HL-60/S4 (cell line): ENCODE results near the gene WNT1.

Experiments used
- in situ Hi-C: fragments of 300-500 bp; cut with MboI; formaldehyde crosslinking; loops from 2 replicates; pipeline ENCODE4 v1.14.3; 2022; ENCODE audit warnings: low sequenced_read_pairs

The WNT1 gene

DNA sequence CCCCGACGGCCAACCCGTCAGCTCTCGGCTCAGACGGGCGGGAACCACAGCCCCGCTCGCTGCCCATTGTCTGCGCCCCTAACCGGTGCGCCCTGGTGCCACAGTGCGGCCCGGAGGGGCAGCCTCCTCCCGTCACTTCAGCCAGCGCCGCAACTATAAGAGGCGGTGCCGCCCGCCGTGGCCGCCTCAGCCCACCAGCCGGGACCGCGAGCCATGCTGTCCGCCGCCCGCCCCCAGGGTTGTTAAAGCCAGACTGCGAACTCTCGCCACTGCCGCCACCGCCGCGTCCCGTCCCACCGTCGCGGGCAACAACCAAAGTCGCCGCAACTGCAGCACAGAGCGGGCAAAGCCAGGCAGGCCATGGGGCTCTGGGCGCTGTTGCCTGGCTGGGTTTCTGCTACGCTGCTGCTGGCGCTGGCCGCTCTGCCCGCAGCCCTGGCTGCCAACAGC lies at the start of gene WNT1:
WNT1 (plus strand) TSS at position 32 of the 450 bp plus-strand sequence; CDS start at position 361, 329 bp downstream.
- in situ Hi-C loops, result loop anchor here (5.0 kb wide), 1 partner anchor 111 kb away; the partner anchor contains the start of gene RND1

DNA sequence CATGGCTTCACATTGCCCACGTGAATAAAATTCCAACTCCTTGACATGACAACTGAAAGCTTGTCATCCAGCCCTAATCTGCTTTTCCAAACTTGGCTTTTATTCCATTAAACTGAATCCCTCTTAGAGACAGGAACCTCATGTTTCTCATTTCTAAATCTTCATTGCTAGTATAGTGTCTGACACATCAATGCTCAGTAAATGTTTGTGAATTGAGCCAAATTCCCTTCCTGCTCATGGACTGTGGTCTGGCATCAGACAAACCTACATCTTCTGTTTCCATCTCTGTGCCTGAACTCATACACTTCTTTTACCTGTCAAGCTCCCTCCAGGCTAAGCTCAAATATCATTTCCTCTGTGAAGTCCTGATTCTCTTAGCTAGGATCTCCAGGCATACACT lies 48.6 kb upstream of the WNT1 start:
- in situ Hi-C loops, result no loop called here

DNA sequence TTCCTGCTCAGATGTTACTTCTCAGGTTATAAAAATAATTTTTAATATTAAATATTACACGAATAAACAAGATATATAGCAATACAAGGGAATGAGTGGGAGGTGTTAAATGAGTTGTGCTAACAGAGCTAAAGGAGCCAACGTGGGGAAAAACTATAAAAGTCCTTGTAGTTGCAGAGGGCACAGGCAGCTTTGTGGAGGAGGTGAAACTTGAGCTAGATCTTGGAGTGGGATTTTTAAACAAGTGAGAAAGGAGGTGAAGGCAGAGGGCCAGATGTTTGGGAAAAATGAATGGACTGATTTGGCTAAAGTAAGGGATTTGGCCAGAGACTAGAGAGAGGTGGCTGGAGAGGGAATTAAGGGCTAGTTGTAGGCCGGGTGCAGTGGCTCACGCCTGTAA lies 47.6 kb upstream of the WNT1 start:
- in situ Hi-C loops, result no loop called here

DNA sequence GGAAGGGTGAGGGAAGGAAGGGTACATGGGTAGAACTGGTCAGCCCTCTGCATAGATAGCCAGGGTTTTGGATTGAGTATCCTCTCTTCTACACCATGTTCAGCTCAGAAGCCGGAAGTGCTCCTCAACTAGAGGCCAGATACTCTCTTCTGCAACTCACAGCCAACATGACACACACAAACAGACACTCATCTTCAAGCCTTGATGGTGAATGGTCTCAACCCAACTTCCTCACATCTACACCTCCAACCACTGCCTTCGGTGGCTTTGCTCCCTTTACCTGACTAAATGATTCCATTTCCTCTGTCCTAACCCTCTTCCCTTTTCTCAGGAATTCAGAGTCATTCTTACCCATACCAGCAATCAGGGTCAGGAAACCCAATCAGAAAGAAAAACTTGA lies 45.2 kb upstream of the WNT1 start:
- in situ Hi-C loops, result no loop called here

DNA sequence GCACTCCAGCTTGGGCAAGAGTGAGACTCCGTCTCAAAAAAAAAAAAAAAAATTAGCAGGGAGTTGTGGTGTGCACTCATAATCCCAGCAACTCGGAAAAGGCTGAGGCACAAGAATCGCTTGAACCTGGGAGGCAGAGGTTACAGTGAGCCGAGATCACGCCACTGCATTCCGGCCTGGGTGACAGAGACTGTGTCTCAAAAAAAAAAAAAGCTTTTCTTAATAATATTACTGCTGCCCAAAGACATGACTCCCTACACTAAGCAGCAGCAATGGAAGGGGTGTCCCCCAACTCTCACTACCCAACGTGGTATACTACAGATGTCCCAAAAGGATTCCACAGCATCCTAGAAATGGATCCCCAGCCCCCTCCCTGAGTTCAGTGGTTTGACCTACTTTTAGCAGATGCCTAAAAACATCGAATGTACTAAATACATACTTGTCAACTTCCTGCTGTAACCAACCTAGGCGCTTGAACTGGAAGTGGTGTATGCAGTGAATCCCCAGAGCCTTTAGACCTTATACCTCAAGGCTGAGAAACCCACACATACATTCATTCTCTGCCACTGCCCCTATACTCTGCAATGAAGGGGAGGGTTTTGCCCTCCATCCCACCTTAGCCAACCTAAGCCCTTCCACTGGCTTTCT lies 44.3 kb upstream of the WNT1 start:
- in situ Hi-C loops, result no loop called here

DNA sequence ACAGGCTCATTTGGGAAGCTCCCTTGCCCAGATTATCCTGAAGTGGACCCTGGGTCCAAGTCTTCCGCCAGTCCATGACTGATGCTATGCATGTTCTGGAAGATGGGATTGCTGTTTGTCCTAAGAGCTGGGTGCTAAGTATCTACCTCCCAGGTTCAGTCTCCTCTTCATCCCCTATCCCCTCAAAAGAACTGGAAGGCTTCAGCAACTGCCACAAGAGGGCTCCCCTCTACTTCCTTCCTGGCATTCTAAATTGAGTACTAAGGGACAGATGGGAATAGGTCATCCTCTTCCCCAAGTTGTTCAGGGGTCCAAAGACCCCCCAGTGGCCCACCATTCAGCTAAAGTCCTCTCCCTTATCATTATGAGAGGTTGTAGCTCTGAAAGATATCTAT lies 43.8 kb upstream of the WNT1 start:
- in situ Hi-C loops, result no loop called here

DNA sequence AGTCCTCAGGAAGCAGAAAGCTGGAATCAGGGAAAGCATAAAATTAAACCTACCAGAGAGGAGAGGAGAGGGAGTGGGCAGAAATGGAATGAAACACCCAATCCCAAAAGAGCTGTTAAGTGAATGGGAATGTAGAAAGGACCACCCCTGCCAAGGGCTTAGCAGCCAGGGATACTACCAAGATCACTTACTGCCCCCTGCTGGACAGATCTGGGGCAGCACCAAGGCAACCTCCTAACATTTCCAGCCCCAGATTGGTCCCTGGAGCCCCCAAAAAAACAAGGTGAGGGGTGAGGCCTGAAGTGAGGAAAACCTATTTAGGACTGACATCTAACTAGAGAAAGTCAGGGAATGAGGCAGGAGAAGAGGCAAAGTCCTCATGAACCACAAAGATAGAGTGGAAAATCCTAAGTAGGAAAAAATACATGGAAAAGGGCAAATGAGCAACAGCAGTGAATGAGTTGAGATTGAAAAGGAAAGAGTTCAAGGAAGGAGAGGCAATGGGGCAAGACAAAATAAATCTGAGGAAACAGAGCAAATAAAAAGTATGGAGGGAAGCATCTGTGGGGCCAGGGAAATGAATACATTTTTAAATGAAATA lies 41.6 kb upstream of the WNT1 start:
- in situ Hi-C loops, result no loop called here

DNA sequence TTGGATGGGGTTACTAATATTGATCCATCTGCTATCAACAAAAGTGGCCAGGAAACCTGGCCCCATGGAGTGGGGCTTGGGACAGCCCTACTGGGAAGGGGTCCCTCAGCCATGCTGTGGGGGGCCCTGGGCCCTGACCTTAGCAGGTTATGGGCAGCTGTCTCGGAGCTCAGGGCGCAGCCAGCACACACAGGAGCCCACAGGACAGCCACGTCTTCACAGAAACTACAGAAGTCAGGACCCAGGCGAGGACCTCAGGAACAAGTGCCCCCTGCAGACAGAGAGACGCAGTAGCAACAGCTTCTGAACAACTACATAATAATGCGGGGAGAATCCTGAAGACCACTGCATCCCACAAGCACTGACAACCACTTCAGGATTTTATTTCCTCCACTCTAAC lies 41.0 kb upstream of the WNT1 start:
- in situ Hi-C loops, result no loop called here

DNA sequence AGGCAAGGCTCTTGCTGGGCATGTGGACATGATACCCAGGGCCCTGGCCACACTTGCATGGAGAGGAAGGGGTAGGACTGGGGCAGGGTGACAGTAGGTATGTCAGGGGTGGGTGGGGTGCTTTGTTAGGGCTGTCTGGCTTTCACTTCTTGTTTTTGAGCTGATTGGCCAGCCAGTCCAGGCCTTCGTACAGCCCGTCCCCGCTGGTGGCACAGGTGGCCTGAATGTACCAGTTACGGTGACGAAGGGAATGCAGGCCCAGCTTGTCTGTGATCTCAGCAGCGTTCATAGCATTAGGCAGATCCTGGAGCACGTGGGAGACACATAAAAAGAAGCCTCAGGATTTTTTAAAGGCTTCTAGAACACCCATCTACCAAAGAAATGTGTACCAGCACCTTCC lies 39.3 kb upstream of the WNT1 start:
- in situ Hi-C loops, result no loop called here

DNA sequence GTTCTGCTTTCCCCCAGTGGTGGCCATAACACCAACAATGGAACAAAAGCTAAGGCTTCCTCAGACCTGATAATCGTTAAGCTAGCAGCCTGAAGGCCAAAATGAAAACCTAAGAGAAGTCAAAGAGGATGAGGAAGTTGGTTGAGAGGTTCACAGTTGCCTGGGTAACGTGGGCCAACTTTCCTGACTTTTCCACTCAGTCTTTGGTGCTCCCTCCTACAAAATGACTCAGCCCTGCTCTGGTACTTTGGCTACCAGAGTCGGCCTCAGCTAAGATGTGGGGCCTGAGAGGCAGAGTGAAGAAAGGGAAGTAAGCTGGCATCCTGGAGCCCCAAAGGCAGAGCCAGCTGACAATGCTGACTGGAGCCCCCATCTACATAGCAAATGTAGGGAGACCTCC lies 37.9 kb upstream of the WNT1 start:
- in situ Hi-C loops, result no loop called here

DNA sequence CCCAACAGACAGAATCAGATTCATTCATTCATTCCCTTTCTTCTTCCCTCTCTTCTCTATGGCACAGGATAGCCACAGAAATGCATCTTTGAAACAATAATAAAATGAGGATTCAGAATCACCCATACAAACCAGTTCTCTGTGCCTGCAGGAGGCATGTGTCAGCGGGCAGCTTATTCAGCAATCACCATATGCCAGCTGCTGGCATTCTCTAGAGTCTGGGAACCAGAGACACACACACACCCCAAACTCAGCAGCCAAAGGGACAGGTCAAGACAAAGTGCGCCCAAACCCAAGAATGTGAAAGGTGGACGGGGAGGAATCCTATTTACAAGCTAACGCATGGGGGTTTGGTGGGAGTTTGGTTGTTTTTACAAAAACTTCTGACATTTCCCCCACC lies 34.9 kb upstream of the WNT1 start:
- in situ Hi-C loops, result no loop called here

DNA sequence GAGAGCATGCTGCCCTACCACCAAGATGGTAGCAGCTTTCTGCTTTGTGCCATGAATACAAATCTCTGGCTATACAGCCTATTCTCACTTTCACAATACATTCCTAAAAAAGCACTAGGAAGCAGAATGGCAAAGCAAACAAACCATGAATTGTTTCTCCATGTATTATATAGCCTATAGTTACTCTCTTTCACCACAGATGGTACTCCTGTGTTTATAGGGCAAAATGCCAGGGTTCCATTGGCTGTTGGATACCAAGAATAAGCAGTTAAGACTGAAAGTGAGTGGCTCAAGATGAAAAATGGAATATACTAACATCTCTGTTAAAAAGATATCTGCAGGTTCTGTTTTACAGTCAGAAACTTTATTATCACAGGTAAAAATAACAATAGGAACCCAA lies 31.9 kb upstream of the WNT1 start:
- in situ Hi-C loops, result no loop called here

DNA sequence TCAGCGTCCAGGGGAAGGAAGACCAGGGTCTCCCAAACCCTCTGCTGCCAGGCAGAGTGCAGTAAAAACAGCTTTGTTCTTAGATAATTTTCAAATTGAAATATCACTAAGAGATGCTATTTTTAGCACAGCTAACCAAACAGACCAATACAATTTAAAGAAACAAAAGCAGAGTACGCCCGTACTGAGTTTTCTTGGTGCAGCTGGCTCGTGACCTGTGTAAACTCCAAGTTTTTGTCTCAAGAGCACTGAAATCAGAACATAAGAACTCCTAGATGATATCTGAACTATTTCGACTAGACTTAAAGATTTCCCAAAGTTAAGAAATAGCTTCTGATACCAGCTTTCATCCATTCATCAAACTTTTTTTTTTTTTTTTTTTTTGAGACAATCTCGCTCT lies 31.2 kb upstream of the WNT1 start:
- in situ Hi-C loops, result no loop called here

DNA sequence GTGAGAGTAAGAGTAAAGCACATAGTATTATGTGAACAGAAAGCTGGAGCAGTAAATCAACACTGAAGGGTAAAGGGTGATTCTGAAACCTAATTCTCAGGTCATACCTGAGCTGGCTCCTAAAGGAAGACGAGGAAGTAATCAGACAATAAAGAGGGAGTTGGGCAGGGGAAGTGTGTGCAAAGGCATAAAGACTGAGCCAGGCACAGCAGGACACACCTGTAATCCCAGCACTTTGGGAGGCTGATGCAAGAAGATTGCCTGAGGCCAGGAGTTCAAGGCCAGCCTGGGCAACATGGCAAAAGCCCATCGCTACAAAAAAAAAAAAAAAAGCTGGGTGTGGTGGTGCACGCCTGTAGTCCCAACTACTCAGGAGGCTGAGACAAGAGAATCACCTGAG lies 30.4 kb upstream of the WNT1 start:
- in situ Hi-C loops, result no loop called here

DNA sequence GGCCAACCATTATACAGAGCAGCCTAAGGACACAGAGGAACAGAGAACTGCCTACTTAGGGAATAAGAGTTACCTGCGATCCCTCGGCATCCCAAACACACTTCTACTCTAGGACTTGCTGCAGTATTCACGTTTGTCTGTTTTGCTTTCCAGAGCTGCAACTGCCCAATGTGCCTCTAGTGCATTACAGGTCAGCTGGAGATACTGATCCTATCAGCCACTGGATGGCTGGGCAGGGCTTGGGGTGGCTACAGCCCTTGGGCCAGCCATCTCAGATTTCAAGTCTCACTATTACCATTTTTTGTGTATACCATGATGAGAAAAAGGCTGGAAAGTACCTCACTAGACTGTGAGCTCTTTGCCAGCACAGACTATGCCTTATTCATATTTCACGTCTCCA lies 25.4 kb upstream of the WNT1 start:
- in situ Hi-C loops, result no loop called here

DNA sequence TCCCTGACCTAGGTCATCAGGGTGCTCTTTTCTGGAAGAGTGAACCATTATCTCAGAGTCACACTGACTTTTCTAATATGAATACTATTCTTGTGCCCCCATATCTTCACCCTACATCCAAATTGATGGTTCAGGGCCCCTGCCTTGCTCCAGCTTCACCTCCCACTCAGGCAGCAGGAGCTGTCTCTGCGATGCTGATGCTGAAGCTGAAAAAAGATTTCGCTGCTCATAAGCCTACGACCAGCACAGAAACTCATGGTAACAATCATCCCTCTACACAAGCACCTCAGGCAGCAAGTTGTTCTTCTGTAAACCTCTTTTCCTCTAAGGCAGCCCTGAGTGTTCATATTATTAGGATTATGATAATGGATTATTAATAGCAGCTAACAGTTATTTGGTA lies 24.1 kb upstream of the WNT1 start:
- in situ Hi-C loops, result no loop called here

DNA sequence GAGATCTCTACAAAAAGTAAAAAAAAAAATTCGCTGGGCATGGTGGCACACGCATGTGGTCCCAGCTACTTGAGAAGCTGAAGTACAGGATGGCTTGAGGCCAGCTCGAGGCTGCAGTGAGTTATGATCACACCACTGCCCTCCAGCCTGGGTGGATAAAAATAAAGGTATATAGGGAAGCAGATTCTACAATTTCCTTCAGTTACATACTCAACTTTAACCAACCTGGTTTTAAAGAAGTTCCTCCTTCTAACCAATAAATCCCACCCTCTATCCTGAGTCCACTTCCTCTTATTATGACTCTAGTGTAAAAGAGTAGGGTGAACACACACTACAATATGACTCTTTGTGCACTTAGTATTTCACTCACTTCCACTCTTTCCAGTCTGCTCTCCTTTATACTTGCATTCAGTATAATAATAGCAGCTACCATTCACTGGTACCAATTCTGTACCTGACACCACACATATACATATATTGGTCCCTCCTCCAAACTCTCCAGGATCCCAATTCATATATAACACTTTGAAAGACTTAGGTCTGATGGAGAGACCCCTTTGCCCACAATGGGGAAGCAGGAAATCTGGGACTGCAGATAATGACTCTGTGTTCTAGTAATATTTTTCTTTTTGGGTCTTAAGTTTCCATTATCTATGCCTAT lies 23.2 kb upstream of the WNT1 start:
- in situ Hi-C loops, result no loop called here

DNA sequence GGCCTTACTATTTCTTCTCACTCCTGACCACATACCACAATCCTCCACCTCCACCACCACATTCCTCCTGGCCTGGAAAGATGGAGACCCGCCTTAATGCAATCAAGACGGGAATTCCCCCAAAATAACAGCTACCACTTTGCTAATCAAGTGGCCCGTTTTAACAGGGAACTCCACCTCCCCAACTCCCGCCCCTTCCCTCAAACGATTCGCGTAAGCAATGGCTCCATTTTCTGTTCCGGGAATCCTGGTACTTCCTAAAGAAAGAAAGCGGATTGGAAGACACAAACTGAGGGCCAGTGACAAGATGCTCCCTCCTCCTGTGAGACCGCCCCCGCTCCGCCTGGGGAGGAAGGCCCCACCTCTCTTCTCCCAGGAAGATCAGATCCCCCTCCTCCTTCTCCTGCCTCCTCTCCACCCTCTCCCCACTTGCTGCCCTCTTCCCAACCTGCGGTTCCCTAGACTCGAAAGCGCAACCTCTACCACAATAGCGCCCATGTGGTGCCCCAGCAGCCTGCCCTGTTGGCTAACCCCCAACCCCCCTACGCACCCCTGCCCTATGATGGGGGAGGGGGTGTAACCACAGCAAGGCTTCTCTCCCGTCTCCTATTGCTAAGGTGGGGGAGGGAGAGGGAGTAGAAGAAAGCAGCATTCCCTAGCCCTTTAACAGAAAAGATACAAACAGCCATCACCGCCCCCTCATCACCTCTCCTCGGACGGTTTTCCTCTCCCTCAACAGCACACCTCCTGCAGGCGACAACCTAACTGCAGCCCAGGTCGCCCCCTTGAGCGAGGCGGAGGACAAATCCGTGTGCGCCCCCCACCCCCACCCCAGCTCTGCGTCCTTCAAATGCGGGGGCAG lies 21.6 kb upstream of the WNT1 start:
- in situ Hi-C loops, result no loop called here

DNA sequence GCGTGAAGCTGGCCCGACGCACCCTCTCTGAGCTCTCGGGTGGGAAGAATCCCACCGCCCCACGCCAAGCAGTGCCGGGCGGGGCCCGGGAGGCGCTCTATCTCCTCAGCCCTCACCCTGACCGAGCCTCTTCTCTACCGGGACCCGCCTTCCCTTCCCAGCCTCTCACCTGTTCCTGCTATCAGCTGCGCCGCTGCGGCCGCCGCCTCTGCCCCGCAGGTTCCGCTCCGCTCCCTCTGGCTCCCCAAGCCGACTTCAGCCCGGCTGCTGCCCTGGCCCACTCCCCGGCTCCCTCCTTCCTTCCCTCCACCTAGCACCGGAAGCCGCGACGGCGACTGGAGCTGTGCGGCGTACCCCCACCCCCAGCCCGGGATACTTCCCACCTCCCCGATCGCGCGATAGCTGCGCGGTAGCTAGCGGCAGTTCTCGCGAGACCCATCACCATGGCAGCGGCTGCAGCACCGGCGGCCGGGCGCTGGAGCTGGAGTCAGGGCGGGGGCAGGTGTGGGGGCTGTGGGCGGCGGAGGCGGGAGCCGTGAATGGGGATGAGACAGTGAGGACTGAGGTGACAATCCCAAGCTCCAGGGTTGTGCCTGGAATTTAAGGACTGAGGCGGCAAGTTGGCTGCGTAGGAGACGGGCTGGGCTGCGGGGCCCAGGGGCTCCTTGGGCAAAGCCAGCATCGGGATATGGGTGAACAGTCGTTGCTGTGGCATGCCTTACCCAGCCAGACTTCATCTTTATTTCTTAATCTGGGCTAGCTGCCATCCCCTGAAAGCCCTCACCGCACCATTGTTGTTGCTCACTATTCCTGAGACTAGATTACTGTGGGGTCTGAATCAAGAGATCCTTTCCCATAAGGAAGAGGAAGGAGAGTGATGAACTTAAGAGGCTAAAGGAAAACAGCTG lies 20.7 kb upstream of the WNT1 start, which contains the start of gene ARF3:
ARF3 (minus strand) TSS at position 347 of the 908 bp plus-strand sequence. CDS start 16,392 bp downstream, outside the sequence.
- in situ Hi-C loops, result no loop called here

DNA sequence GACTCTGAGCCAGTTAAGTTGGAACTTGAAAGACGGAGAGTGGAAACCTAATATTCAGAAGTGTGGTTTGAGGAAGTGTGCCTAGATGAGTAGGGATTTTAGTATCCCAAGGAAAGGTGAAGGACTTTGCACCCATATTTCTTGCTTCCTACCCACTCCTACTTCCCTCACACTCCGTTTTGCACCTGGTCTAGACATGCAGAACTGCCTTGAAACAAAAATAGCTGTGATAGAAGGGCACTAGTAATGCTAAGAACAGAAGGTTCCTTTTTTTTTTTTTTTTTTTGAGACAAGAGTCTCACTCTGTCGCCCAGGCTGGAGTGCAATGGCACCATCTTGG lies 20.1 kb upstream of the WNT1 start:
- in situ Hi-C loops, result no loop called here
